Lower leg skin (tissue), 4 donors: ENCODE data around the gene CD247. TPM values are rescaled to one million over a fixed set of nuclear protein-coding genes. Genes with fewer than 3 reads are reported as not detected.

ENCODE experiments used
- DNase-seq, 2 donors: peaks; one replicate each; pipeline ENCODE4 v3.0.0-alpha.2; 2019; ENCODE audit warnings: low spot score in 2 of 2
- H3K4me3 ChIP-seq: fragments of 200-600 bp; sonication (generic); 2 replicates; pipeline ENCODE4 v1.5.1; 2017; ENCODE audit warnings: mild to moderate bottlenecking, low read depth; ENCODE audit not compliant: poor library complexity, severe bottlenecking
- CTCF ChIP-seq, 3 donors: fragments of 450-650 bp; IDR thresholded peaks; one replicate each; pipeline ENCODE4 v1.5.1; 2016; ENCODE audit warnings: antibody characterized with exemption in 3 of 3, mild to moderate bottlenecking in 3 of 3, moderate library complexity in 2 of 3
- POLR2A ChIP-seq, 2 donors: fragments of 450-650 bp; IDR thresholded peaks; one replicate each; pipeline ENCODE4 v1.6.1; 2016 to 2017; ENCODE audit warnings: antibody characterized with exemption in 2 of 2, mild to moderate bottlenecking in 1 of 2, moderate library complexity in 1 of 2
- WGBS, 2 donors: methylation state at CpG; one replicate each; pipeline ENCODE4 v1.1.5; 2018; 5-methylcytosine and 5-hydroxymethylcytosine counted together
- intact Hi-C: fragments of 100-400 bp; cut with DNase I; formaldehyde crosslinking; loops from one replicate; pipeline ENCODE4 v1.15.0; 2023; ENCODE audit warnings: low total_unique reads
- total RNA-seq, 4 donors: library from RNA; depleted of rRNA; stranded (reverse); fragments of >200 nt; gene quantifications; one replicate each; pipeline ENCODE4 v1.1.0, GENCODE V29; 2016

The CD247 gene
- total RNA-seq, 4 donors from 2014 or later: 0.27 to 0.61 (median 0.58) TPM; not detected in 1

- intact Hi-C loops: no loop called here
- H3K4me3 ChIP-seq: no peak overlapping the region
- TF ChIP-seq CTCF (IDR thresholded peaks at IDR 0.05): no peak
- TF ChIP-seq POLR2A (IDR thresholded peaks at IDR 0.05): no peak
- DNase-seq: no peak
- WGBS, 2 donors: 42 to 52% methylated on average over 7 of the region's 7 CpGs
Observed at GRCh38 chr1:167512046-167512654, 6.2 kb downstream of the CD247 start.

GRCh38 chr1:167511374-167511986, 6.8 kb downstream of the CD247 start:
- intact Hi-C loops: no loop called here
- no peak for DNase-seq
- no peak overlapping the region for H3K4me3 ChIP-seq
- 85 to 87% methylated on average over 11 of the region's 11 CpGs for WGBS, 2 donors
- no peak for TF ChIP-seq CTCF (IDR thresholded peaks at IDR 0.05)
- TF ChIP-seq POLR2A (IDR thresholded peaks at IDR 0.05): no peak

- no peak for TF ChIP-seq CTCF (IDR thresholded peaks at IDR 0.05)
- no peak for TF ChIP-seq POLR2A (IDR thresholded peaks at IDR 0.05)
- H3K4me3 ChIP-seq: no peak overlapping the region
- intact Hi-C loops: no loop called here
- 80 to 81% methylated on average over 4 of the region's 4 CpGs for WGBS, 2 donors
- no peak for DNase-seq
Observed at GRCh38 chr1:167510881-167511280, 7.4 kb downstream of the CD247 start.

- no peak for DNase-seq
- TF ChIP-seq POLR2A (IDR thresholded peaks at IDR 0.05): no peak
- no peak for TF ChIP-seq CTCF (IDR thresholded peaks at IDR 0.05)
- intact Hi-C loops: no loop called here
- 37 to 49% methylated on average over 3 of the region's 3 CpGs for WGBS, 2 donors
- no peak overlapping the region for H3K4me3 ChIP-seq
Observed at GRCh38 chr1:167510244-167510643, 8.1 kb downstream of the CD247 start.

- no peak for TF ChIP-seq CTCF (IDR thresholded peaks at IDR 0.05)
- intact Hi-C loops: no loop called here
- DNase-seq: no peak
- 77 to 80% methylated on average over 8 of the region's 8 CpGs for WGBS, 2 donors
- no peak overlapping the region for H3K4me3 ChIP-seq
Observed at GRCh38 chr1:167509587-167509986, 8.7 kb downstream of the CD247 start.

- TF ChIP-seq POLR2A (IDR thresholded peaks at IDR 0.05) (no peak), CTCF (IDR thresholded peaks at IDR 0.05) (no peak)
- no peak for DNase-seq
- WGBS, 2 donors: 81 to 84% methylated on average over 3 of the region's 3 CpGs
- no peak overlapping the region for H3K4me3 ChIP-seq
- intact Hi-C loops: no loop called here
Observed at GRCh38 chr1:167507719-167508118, 10.6 kb downstream of the CD247 start.
